ENCODE results near the gene CSF1R.
"Not testable (repeated sequence)": the region's sequence is repeated elsewhere in the genome, so short reads cannot be mapped to it uniquely, and the experiment has no call there.

The CSF1R gene

GRCh38 chr5:150055326-150056074 lies 30.9 kb downstream of the CSF1R start:
- no peak for DNase-seq (ENCODE audit: low read depth)

DNA sequence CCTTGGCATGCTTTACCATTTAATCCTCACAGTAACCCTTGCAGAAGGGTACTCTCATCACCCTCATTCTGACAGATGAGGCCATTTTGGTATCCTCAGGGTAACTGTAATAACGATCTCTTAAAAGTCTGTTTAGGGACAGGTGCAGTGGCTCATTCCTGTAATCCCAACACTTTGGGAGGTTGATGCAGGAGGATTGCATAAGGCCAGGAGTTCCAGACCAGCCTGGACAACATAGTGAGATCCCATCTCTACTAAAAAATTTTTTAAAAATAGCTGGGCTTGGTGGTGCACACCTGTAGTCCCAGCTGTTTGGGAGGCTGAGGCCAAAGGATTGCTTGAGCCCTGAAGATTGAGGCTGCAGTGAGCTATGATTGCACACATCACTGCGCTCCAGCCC lies 31.8 kb downstream of the CSF1R start:
- DNase-seq (ENCODE audit: low read depth): no peak

GRCh38 chr5:150053713-150054392 lies 32.5 kb downstream of the CSF1R start:
- no peak for DNase-seq (ENCODE audit: low read depth)

- DNase-seq (ENCODE audit: low read depth): no peak
Observed at GRCh38 chr5:150052956-150053712, 33.2 kb downstream of the CSF1R start.

- no peak for DNase-seq (ENCODE audit: low read depth)
Observed at GRCh38 chr5:150052226-150052955, 34.0 kb downstream of the CSF1R start.

DNA sequence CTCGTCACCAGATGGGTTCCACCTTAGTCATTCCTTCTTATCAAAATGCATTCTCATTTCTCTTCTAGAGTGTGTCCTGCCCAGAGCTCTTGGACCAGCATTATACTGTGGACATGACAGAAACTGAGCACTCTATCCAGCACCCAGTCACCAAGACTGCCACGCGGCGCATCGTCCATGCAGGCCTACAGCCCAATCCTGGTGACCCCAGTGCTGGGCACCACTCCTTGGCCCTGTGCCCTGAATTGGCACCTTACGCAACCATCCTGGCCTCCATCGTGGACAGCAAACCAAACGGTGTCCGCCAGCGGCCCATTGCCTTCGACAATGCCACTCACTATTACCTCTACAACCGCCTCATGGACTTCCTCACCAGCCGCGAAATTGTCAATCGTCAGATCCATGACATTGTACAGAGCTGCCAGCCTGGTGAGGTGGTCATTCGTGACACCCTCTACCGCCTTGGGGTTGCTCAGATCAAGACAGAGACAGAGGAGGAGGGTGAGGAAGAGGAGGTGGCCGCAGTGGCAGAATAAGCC lies 34.6 kb downstream of the CSF1R start:
- DNase-seq (ENCODE audit: low read depth): no peak

GRCh38 chr5:150050172-150050811 lies 36.1 kb downstream of the CSF1R start:
- DNase-seq (ENCODE audit: low read depth): not testable (repeated sequence)

- DNase-seq (ENCODE audit: low read depth): no peak
Observed at GRCh38 chr5:150046031-150046430, 40.3 kb downstream of the CSF1R start.

GRCh38 chr5:150045549-150045948 lies 40.8 kb downstream of the CSF1R start:
- DNase-seq (ENCODE audit: low read depth): no peak

GRCh38 chr5:150044712-150045111 lies 41.6 kb downstream of the CSF1R start:
- no peak for DNase-seq (ENCODE audit: low read depth)

DNA sequence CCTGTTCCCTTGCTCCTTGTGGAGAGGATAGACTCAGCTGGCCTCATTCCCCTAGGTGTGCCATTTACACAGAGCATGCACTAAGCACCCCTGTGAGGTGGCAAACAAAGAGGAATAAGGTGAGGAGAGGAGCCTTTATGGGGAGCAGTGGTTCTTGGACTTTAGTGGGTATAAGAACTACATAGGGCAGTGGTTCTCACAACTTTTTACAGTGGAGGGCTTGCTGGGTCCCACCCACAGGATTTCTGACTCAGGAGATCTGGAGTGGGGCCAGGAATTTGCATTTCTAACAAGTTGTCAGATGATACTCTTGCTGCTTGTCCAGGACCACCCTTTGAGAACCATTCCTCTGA lies 42.0 kb downstream of the CSF1R start:
- DNase-seq (ENCODE audit: low read depth): no peak

DNA sequence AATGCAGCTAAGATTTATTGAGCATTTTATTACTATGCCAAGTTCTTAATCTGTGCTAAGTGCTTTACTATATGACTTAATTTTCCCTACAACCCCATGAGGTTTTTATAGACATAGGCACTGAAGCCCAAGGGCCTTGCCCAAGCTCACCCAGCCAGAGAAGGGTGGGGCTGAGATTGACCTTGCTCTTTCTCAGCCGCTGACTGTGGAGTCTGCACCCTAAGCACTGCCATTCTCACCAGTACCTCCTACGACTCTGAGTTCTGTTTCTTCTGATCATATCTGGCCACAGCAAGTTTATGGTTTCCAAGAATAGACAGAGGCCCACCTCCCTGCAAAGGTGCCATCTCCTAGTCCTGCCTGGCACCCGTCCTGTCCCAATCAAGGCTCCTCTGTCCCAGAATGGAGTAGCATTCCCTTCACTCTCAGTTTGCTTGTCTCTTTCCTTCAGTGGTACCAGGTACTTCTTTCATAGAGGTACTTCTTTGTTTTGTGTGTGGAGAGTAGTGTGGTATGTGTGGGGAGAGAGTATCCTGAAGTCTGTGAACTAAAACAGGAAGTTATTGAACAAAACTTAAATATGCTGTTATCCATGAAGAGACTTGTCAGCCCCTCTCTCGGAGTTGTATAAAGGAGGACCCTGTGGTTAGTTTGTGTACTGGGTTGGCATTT lies 42.6 kb downstream of the CSF1R start:
- DNase-seq (ENCODE audit: low read depth): no peak

- no peak for DNase-seq (ENCODE audit: low read depth)
Observed at GRCh38 chr5:150042459-150042858, 43.9 kb downstream of the CSF1R start.

DNA sequence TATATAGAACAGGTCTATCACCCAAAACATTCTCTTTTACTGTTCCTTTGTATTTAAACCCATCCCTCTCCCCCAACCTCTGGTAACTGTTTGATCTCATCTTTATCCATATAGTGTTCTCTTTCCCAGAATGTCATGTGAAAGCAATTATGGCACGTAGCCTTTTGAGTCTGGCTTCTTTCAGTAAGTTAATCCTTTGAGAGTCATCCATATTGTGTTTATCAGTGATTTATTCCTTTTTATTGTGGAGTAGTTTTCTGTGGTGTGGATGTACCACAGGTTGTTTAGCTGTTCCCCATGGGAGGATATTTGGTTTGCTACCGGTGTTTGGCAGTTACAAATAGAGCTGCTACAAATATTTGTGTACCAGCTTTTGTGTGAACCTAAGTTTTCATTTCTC lies 47.8 kb downstream of the CSF1R start:
- no peak for DNase-seq (ENCODE audit: low read depth)

DNA sequence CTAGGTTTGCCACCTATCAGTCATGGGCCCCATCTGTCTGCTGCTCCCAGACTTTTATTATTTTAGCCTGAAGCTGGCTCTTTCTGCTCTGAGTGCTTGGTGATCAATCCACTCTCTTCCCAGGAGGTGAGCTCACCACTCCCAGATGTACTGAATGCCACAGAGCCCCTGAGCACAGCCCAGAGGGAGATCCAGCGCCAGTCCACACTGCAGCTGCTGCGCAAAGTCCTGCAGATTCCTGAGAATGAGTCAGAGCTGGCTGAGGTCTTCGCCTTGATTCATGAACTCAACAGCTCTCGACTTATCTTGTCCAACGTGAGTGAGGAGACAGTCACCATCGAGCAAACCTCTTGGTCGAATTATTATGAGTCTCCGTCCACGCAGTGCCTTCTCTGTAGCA lies 49.8 kb downstream of the CSF1R start:
- peak; percentile 93 for DNase-seq (ENCODE audit: low read depth)

DNA sequence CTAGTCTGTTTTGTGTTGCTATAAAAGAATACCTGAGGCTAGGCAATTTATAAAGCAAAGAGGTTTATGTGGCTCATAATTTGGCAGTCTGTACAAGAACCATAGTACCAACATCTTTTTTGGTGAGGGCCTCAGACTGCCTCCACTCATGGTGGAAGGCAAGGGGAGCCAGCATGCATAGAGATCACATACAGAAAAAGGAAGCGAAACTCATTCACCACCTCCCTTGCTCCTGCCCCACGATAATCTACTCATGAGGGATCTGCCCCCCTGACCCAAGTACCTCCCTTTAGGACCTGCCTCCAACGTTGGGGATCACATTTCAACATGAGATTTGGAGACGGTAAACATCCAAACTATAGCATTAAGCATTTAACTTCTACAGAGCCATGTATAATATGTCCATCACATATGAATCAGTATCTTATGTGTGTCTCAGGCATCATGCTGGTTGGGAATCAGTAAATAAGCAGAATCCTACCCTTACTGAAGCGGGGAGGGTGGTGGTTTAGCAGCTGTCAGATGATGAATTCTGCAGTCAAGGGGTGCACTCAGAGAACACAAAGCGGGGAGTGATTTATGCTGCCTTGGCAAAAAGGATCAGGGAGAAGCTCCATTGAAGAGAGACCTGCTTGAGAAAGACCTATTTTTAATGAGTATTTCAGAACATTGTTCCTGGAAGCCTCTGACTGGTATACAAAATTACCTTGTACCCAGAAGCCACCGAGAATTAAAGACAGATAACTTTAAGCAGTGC lies 51.0 kb downstream of the CSF1R start:
- no peak for DNase-seq (ENCODE audit: low read depth)

DNA sequence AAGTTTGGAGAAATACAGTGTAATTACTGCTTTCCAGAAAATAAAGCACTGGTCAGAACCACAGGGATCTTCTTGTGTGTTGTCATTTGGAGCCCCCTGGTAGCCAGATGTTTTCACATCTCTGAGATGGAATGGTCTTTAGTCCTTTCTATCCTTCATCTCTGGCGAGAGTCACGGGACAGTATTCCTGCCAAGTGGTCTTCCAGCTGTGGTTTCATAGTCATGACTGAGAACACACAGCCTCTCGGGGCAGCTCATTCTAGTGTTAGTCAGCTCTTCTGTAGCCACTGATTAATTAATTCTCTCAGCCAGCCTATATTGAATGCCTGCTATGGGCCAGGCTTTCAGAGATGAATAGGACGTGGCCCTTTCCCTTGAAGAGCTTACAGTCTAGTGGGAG lies 51.7 kb downstream of the CSF1R start:
- DNase-seq (ENCODE audit: low read depth): peak; percentile 76

GRCh38 chr5:150033334-150033733 lies 53.0 kb downstream of the CSF1R start:
- no peak for DNase-seq (ENCODE audit: low read depth)

DNA sequence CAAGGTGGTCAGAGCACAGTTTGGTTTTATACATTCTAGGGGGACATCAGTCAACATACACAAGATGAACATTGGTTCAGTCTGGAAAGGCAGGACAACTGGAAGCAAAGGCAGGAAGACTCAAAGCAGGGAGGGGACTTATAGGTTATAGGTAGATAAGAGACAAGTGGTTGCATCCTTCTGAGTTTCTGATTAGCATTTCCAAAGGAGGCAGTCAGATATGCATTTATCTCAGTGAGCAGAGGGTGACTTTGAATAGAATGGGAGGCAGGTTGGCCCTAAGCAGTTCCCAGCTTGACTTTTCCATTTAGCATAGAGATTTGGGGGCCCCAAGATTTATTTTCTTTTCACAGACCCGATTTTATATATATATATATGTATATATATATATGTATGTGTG lies 58.3 kb downstream of the CSF1R start:
- not testable (repeated sequence) for DNase-seq (ENCODE audit: low read depth)

GRCh38 chr5:150026682-150027172 lies 59.6 kb downstream of the CSF1R start:
- no peak for DNase-seq (ENCODE audit: low read depth)
